Measurements from ENCODE around the gene GTF2F2.

DNA sequence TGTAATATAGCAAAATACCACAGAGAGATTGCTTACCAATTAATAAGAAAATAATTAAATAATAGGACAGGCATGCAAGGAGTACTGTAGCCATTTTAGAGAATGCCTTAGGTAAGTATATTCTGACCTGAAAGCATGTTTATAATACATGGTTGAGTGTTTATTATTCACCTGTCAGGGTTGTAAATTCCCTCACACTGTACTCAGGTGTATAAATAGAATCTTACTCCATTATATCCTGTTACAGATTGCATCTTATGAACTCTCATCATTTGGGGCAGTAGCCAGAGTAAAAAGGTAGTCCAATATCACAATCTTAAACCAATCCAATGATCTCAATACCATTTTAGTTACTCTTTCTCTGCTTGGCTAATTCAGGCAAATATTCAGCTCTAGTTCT, 35.8 kb upstream of the GTF2F2 start:
- TF ChIP-seq, protein P1, sequence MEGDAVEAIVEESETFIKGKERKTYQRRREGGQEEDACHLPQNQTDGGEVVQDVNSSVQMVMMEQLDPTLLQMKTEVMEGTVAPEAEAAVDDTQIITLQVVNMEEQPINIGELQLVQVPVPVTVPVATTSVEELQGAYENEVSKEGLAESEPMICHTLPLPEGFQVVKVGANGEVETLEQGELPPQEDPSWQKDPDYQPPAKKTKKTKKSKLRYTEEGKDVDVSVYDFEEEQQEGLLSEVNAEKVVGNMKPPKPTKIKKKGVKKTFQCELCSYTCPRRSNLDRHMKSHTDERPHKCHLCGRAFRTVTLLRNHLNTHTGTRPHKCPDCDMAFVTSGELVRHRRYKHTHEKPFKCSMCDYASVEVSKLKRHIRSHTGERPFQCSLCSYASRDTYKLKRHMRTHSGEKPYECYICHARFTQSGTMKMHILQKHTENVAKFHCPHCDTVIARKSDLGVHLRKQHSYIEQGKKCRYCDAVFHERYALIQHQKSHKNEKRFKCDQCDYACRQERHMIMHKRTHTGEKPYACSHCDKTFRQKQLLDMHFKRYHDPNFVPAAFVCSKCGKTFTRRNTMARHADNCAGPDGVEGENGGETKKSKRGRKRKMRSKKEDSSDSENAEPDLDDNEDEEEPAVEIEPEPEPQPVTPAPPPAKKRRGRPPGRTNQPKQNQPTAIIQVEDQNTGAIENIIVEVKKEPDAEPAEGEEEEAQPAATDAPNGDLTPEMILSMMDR (IDR thresholded peaks at IDR 0.05), result no peak
- TF ChIP-seq POLR2A (IDR thresholded peaks at IDR 0.05), result no peak

Data from testis (tissue), 2 donors.